Measurements from ENCODE around the gene BEST4. TPM values are rescaled to one million over a fixed set of nuclear protein-coding genes. Genes with fewer than 3 reads are reported as not detected.
A peak's percentile ranks its signal among the peaks of the same experiment; 100 is the strongest.

Gene BEST4
- total and polyA plus RNA-seq, 2 of the 13 experiments (the other 11 are each of a cell fraction or from before 2014, with no cell fraction given): 0.77 to 1.4 TPM

DNA sequence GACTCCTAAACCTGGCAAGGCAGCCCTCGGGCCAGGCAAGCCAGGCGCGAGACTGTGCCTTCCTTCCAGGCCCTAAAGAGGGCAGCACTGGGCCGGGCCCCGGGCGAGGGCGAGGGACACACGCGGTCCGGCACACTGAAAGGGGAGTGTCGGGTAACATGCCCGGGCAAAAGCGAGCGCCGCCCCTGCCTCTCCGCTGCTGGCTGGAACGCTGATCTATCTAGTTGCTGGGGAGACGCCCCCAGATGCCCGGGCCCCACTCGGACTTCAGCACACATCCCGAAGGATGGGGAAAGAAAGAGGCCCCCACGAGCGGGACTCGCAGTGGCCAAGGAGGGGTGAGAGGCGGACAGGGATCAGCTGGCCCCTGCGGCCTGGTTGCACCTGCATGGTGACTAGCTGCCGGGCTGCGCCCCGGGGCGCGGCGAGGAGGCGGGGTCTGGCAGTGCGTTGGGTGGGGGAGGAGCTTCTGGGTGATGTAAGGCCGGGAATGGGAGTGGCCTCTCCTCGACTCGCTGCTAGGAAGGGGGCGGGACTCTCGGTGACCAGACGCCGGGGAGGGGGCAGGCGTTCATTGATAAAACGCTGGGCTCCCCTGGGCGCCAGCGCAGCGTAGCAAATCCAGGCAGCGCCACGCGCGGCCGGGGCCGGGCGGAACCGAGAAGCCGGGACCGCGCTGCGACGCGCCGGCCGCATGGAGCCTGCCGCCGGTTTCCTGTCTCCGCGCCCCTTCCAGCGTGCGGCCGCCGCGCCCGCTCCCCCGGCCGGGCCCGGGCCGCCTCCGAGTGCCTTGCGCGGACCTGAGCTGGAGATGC lies 12.0 kb upstream of the BEST4 start, which contains the start of gene PLK3 (continued):
- peak; percentile 93 for TF ChIP-seq PHF21A (CRISPR knock-in tag; IDR thresholded peaks at IDR 0.05)
- TF ChIP-seq HDAC6 (IDR thresholded peaks at IDR 0.05; ENCODE audit: low read depth, low read length): no peak
- TF ChIP-seq ZNF572 (CRISPR knock-in tag; IDR thresholded peaks at IDR 0.05): no peak; the same call in 1 of the 2 replicates
- TF ChIP-seq NFIB (CRISPR knock-in tag; IDR thresholded peaks at IDR 0.05; ENCODE audit: borderline replicate concordance): no peak
- TF ChIP-seq ZNF619 (CRISPR knock-in tag; IDR thresholded peaks at IDR 0.05): peak; percentile 91
- no peak for TF ChIP-seq MLLT10 (CRISPR knock-in tag; IDR thresholded peaks at IDR 0.05)
- TF ChIP-seq ZNF335 (CRISPR knock-in tag; IDR thresholded peaks at IDR 0.05): peak; percentile 84
- TF ChIP-seq, protein P1, sequence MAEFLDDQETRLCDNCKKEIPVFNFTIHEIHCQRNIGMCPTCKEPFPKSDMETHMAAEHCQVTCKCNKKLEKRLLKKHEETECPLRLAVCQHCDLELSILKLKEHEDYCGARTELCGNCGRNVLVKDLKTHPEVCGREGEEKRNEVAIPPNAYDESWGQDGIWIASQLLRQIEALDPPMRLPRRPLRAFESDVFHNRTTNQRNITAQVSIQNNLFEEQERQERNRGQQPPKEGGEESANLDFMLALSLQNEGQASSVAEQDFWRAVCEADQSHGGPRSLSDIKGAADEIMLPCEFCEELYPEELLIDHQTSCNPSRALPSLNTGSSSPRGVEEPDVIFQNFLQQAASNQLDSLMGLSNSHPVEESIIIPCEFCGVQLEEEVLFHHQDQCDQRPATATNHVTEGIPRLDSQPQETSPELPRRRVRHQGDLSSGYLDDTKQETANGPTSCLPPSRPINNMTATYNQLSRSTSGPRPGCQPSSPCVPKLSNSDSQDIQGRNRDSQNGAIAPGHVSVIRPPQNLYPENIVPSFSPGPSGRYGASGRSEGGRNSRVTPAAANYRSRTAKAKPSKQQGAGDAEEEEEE (CRISPR knock-in tag; IDR thresholded peaks at IDR 0.05; ENCODE audit: borderline replicate concordance): peak; percentile 64; the same call in 1 of the 2 replicates
- peak; percentile 89 for TF ChIP-seq ZNF878 (CRISPR knock-in tag; IDR thresholded peaks at IDR 0.05)
- peak; percentile 71 for TF ChIP-seq ZBTB33 (CRISPR knock-in tag; IDR thresholded peaks at IDR 0.05)
- no peak for TF ChIP-seq PRMT3 (CRISPR knock-in tag; IDR thresholded peaks at IDR 0.05; ENCODE audit: borderline replicate concordance, low read depth)
- TF ChIP-seq ZNF333 (CRISPR knock-in tag; IDR thresholded peaks at IDR 0.05; ENCODE audit: borderline replicate concordance): 0 out of 2 replicates have a peak, but pooled peaks have one; percentile 82
- peak; percentile 43; the same call in 1 of the 2 replicates for TF ChIP-seq SOX5 (CRISPR knock-in tag; IDR thresholded peaks at IDR 0.05; ENCODE audit: borderline replicate concordance)
- no peak for TF ChIP-seq PCBP2 (optimal IDR thresholded peaks at IDR 0.05; ENCODE audit: low read depth, low read length, poor library complexity, severe bottlenecking)
- TF ChIP-seq TMF1 (CRISPR knock-in tag; IDR thresholded peaks at IDR 0.05; ENCODE audit: low read depth): no peak
- TF ChIP-seq MIER2 (CRISPR knock-in tag; IDR thresholded peaks at IDR 0.05): peak; percentile 73; the same call in 1 of the 2 replicates
- peak; percentile 18 for TF ChIP-seq CCDC6 (CRISPR knock-in tag; IDR thresholded peaks at IDR 0.05)
- TF ChIP-seq ZNF577 (CRISPR knock-in tag; IDR thresholded peaks at IDR 0.05; ENCODE audit: borderline replicate concordance, low read depth): peak; percentile 81; the same call in 1 of the 2 replicates
- TF ChIP-seq NBN (conservative IDR thresholded peaks at IDR 0.05): no peak
- TF ChIP-seq CBX5 (CRISPR knock-in tag; IDR thresholded peaks at IDR 0.05; ENCODE audit: borderline replicate concordance): peak; percentile 21; the same call in 1 of the 2 replicates
- 0 out of 2 replicates have a peak, but pooled peaks have one; percentile 51 for TF ChIP-seq ZNF780A (CRISPR knock-in tag; IDR thresholded peaks at IDR 0.05)
- TF ChIP-seq NR2F2 (IDR thresholded peaks at IDR 0.05; ENCODE audit: borderline replicate concordance, low read depth): 0 out of 2 replicates have a peak, but pooled peaks have one; percentile 45
- TF ChIP-seq SALL2 (CRISPR knock-in tag; IDR thresholded peaks at IDR 0.05): no peak
- no peak for TF ChIP-seq ATRX (CRISPR knock-in tag; IDR thresholded peaks at IDR 0.05; ENCODE audit: borderline replicate concordance)
- TF ChIP-seq SNAPC5 (CRISPR knock-in tag; IDR thresholded peaks at IDR 0.05; ENCODE audit: borderline replicate concordance): peak; percentile 80; the same call in 1 of the 2 replicates
- TF ChIP-seq THAP11 (CRISPR knock-in tag; IDR thresholded peaks at IDR 0.05): peak; percentile 54
- TF ChIP-seq ZC3H4 (CRISPR knock-in tag; IDR thresholded peaks at IDR 0.05; ENCODE audit: borderline replicate concordance): no peak
- TF ChIP-seq ZFP82 (CRISPR knock-in tag; IDR thresholded peaks at IDR 0.05; ENCODE audit: borderline replicate concordance): peak; percentile 84; the same call in 1 of the 2 replicates

Measured in HepG2 (cell line).